ENCODE measurements around the gene RAB1B. TPM values are rescaled to one million over a fixed set of nuclear protein-coding genes. Genes with fewer than 3 reads are reported as not detected.

RAB1B gene
- total RNA-seq, 1 donor from 2014 or later = 72.7 TPM

DNA sequence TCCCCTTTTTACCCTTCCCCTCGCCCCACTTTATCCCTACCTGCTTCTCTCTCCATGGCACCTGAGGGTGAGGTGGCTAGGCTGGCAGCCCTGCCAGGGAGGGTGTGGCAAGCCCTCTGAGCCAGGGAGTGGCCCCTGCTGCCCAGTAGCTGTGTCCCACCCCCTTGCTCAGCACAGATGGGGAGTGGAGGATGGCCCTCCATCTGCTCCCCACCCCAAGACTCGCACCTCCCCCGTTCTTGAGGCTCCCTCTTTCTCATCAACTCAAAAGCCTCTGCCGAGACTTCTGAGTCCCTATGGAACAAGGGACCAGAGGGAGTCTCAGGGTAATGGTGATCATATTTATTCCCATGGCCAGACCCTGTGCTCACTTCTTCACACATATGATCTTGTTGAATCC, 24.9 kb downstream of the RAB1B start:
- intact Hi-C loops (cut with DNase I) = no loop called here
- Histone ChIP-seq H3K9me3 (no peaks in the 10 kb centered on the region), H3K27me3 (peaks cover 5% of the 10 kb centered on the region)

DNA sequence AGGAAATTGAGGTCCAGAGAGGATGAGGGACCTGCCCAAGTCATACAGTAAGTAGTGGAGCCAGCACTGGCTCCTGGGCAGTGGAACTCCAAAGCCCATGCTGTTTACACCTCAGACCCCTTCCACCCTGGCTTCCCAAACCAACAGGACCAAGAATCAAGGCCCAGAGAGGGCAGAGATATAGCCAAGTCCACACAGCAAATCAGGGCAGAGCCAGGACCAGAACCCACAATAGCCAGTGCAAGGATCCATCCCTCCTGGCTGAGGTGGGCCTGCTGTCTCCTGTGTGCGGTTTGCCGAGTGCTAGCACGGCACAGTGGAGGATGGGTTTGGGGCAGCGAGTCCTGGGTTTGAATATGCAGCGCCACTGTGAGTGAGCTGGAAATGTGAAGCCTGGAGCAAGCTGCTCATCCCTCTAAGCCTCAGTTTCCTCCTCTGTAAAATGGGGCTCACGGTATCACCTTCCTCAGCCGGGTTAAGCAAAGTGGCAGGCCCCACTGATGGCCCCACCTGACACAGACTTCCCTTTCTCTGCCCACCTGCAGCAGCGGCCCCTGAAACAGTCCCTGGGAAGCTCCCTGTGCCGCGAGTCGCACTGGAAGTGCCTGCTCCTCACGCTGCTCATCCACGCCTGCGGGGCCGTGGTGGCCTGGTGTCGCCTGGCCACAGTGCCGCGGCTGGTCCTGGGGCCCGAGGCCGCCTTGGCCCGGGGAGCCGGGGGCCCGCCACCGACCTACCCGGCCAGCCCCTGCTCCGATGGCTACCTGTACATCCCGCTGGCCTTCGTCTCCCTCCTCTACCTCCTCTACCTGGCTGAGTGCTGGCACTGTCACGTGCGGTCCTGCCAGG, 25.6 kb downstream of the RAB1B start:
- Histone ChIP-seq H3K4me1 (peaks cover 18% of the 10 kb centered on the region), H3K4me3 (no peak overlapping the region), H3K36me3 (no peaks in the 10 kb centered on the region), H3K27me3 (peaks cover 5% of the 10 kb centered on the region), H3K27ac (no peak overlapping the region), H3K9me3 (no peaks in the 10 kb centered on the region)
- no peak for DNase-seq (ENCODE audit: extremely low spot score in 2 of 2)
- intact Hi-C loops (cut with DNase I) = no loop called here
- TF ChIP-seq POLR2A (IDR thresholded peaks at IDR 0.05) (no peak), POLR2AphosphoS5 (IDR thresholded peaks at IDR 0.05; ENCODE audit: insufficient read depth in 1 of 2, low read depth in 1 of 2) (no peak)
- TF ChIP-seq, protein P1, sequence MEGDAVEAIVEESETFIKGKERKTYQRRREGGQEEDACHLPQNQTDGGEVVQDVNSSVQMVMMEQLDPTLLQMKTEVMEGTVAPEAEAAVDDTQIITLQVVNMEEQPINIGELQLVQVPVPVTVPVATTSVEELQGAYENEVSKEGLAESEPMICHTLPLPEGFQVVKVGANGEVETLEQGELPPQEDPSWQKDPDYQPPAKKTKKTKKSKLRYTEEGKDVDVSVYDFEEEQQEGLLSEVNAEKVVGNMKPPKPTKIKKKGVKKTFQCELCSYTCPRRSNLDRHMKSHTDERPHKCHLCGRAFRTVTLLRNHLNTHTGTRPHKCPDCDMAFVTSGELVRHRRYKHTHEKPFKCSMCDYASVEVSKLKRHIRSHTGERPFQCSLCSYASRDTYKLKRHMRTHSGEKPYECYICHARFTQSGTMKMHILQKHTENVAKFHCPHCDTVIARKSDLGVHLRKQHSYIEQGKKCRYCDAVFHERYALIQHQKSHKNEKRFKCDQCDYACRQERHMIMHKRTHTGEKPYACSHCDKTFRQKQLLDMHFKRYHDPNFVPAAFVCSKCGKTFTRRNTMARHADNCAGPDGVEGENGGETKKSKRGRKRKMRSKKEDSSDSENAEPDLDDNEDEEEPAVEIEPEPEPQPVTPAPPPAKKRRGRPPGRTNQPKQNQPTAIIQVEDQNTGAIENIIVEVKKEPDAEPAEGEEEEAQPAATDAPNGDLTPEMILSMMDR (IDR thresholded peaks at IDR 0.05) = no peak

More for the DNA sequence above, 24.9 kb downstream of the RAB1B start:
- H3K27ac ChIP-seq = no peak overlapping the region
- DNase-seq (ENCODE audit: extremely low spot score in 2 of 2) = no peak
- peaks cover 22% of the 10 kb centered on the region for H3K4me1 ChIP-seq
- H3K36me3 ChIP-seq = no peaks in the 10 kb centered on the region
- TF ChIP-seq POLR2A (IDR thresholded peaks at IDR 0.05) = no peak
- TF ChIP-seq, protein P1 (IDR thresholded peaks at IDR 0.05) = no peak
- TF ChIP-seq POLR2AphosphoS5 (IDR thresholded peaks at IDR 0.05; ENCODE audit: insufficient read depth in 1 of 2, low read depth in 1 of 2) = no peak
- no peak overlapping the region for H3K4me3 ChIP-seq

DNA sequence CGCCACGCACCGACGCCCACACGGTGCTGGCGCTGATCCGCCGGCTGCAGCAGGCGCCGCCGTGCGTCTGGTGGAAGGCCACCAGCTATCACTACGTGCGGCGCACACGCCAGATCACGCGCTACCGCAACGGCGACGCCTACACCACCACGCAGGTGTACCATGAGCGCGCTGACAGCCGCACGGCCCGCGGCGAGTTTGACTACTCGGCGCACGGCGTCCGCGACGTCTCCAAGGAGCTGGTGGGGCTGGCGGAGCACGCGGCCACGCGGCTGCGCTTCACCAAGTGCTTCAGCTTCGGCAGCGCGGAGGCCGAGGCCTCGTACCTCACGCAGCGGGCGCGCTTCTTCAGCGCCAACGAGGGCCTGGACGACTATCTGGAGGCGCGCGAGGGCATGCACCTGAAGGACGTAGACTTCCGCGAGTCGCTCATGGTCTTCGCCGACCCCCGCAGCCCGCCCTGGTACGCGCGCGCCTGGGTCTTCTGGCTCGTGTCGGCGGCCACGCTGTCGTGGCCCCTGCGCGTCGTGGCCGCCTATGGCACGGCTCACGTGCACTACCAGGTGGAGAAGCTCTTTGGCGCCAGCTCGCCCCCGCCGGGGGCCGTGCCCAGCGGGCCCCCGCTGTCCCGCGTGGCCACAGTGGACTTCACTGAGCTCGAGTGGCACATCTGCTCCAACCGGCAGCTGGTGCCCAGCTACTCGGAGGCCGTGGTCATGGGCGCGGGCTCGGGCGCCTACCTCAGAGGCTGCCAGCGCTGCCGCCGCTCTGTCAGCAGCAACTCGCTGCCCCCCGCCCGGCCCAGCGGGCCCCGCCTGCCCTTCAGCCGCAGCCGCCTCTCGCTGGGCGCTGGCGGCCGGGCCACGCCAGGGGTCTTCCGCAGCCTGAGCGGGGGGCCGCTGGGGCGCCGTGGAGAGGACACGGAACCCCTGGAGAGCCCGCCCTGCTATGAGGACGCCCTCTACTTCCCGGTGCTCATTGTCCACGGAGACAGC, 26.5 kb downstream of the RAB1B start:
- intact Hi-C loops (cut with DNase I) = no loop called here
- no peak for DNase-seq (ENCODE audit: extremely low spot score in 2 of 2)
- H3K27me3 ChIP-seq = peaks cover 5% of the 10 kb centered on the region

DNA sequence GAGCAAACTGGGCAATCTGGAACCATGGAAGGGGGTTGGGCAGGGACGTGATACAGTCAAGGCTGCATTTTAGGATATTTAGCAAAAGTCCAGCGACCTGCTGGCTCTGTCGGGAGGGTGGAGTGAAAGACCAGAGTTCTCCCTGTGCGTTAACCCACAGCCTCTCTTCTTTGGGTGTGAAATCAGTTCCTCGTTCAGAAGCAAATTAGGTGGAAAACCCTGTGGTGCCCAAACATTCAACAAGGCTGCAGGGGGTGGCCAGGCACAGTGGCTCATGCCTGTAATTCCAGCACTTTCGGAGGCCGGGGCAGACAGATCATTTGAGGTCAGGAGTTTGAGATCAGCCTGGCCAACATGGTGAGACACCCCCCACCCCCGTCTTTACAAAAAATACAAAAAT, 29.2 kb downstream of the RAB1B start:
- Histone ChIP-seq H3K27me3 (peaks cover 4% of the 10 kb centered on the region), H3K36me3 (no peaks in the 10 kb centered on the region), H3K4me3 (no peak overlapping the region), H3K4me1 (no peaks in the 10 kb centered on the region), H3K27ac (no peak overlapping the region), H3K9me3 (no peaks in the 10 kb centered on the region)
- no peak for TF ChIP-seq POLR2A (IDR thresholded peaks at IDR 0.05)
- no peak for TF ChIP-seq POLR2AphosphoS5 (IDR thresholded peaks at IDR 0.05; ENCODE audit: insufficient read depth in 1 of 2, low read depth in 1 of 2)
- TF ChIP-seq, protein P1 (IDR thresholded peaks at IDR 0.05) = no peak
- no peak for DNase-seq (ENCODE audit: extremely low spot score in 2 of 2)
- intact Hi-C loops (cut with DNase I) = no loop called here

More for the DNA sequence above, 26.5 kb downstream of the RAB1B start:
- H3K27ac ChIP-seq = no peak overlapping the region
- no peaks in the 10 kb centered on the region for H3K36me3 ChIP-seq
- H3K9me3 ChIP-seq = no peaks in the 10 kb centered on the region
- no peak overlapping the region for H3K4me3 ChIP-seq
- TF ChIP-seq, protein P1 (IDR thresholded peaks at IDR 0.05) = no peak
- TF ChIP-seq POLR2A (IDR thresholded peaks at IDR 0.05) (no peak), POLR2AphosphoS5 (IDR thresholded peaks at IDR 0.05; ENCODE audit: insufficient read depth in 1 of 2, low read depth in 1 of 2) (no peak)
- peaks cover 12% of the 10 kb centered on the region for H3K4me1 ChIP-seq

Measured in vagina (tissue), 2 donors.